ENCODE measurements around the gene MMS22L.

The MMS22L gene

GRCh38 chr6:97282726-97283617 lies at the start of gene MMS22L:
Gene MMS22L (minus strand): TSS chr6:97283216. CDS start chr6:97282477, 739 bp downstream.
- H3K4me3 ChIP-seq (ENCODE audit: low read length) = peak within 1 kb of the TSS; percentile 75
- H3K9ac ChIP-seq (ENCODE audit: low read length) = peak within 1 kb of the TSS; percentile 83
- no peaks in the 10 kb centered on the region for H3K27me3 ChIP-seq (ENCODE audit: control insufficient read depth, insufficient read depth, low read length)
- H3K9me3 ChIP-seq (ENCODE audit: control insufficient read depth, low read length) = no peaks in the 10 kb centered on the region
- H3K36me3 ChIP-seq (ENCODE audit: control insufficient read depth, insufficient read depth, low read length) = no peaks in the 10 kb centered on the region
- H3K4me1 ChIP-seq (ENCODE audit: control insufficient read depth, insufficient read depth, low read length) = no peaks in the 10 kb centered on the region

GRCh38 chr6:97322811-97323210 lies 39.8 kb upstream of the MMS22L start:
- Histone ChIP-seq H3K27me3 (ENCODE audit: control insufficient read depth, insufficient read depth, low read length) (no peaks in the 10 kb centered on the region), H3K4me1 (ENCODE audit: control insufficient read depth, insufficient read depth, low read length) (no peaks in the 10 kb centered on the region), H3K9ac (ENCODE audit: low read length) (no peak overlapping the region), H3K4me3 (ENCODE audit: low read length) (no peak overlapping the region), H3K9me3 (ENCODE audit: control insufficient read depth, low read length) (no peaks in the 10 kb centered on the region), H3K36me3 (ENCODE audit: control insufficient read depth, insufficient read depth, low read length) (no peaks in the 10 kb centered on the region)

- no peaks in the 10 kb centered on the region for H3K4me1 ChIP-seq (ENCODE audit: control insufficient read depth, insufficient read depth, low read length)
- H3K27me3 ChIP-seq (ENCODE audit: control insufficient read depth, insufficient read depth, low read length) = no peaks in the 10 kb centered on the region
- no peaks in the 10 kb centered on the region for H3K36me3 ChIP-seq (ENCODE audit: control insufficient read depth, insufficient read depth, low read length)
- no peaks in the 10 kb centered on the region for H3K9me3 ChIP-seq (ENCODE audit: control insufficient read depth, low read length)
- no peak overlapping the region for H3K9ac ChIP-seq (ENCODE audit: low read length)
- no peak overlapping the region for H3K4me3 ChIP-seq (ENCODE audit: low read length)
These were observed 39.2 kb upstream of the MMS22L start for GRCh38 chr6:97322226-97322625.

GRCh38 chr6:97316978-97317377 lies 34.0 kb upstream of the MMS22L start:
- H3K4me3 ChIP-seq (ENCODE audit: low read length) = no peak overlapping the region
- no peaks in the 10 kb centered on the region for H3K27me3 ChIP-seq (ENCODE audit: control insufficient read depth, insufficient read depth, low read length)
- no peaks in the 10 kb centered on the region for H3K36me3 ChIP-seq (ENCODE audit: control insufficient read depth, insufficient read depth, low read length)
- no peaks in the 10 kb centered on the region for H3K4me1 ChIP-seq (ENCODE audit: control insufficient read depth, insufficient read depth, low read length)
- H3K9ac ChIP-seq (ENCODE audit: low read length) = no peak overlapping the region
- no peaks in the 10 kb centered on the region for H3K9me3 ChIP-seq (ENCODE audit: control insufficient read depth, low read length)

- H3K27me3 ChIP-seq (ENCODE audit: control insufficient read depth, insufficient read depth, low read length) = no peaks in the 10 kb centered on the region
- no peaks in the 10 kb centered on the region for H3K36me3 ChIP-seq (ENCODE audit: control insufficient read depth, insufficient read depth, low read length)
- H3K4me1 ChIP-seq (ENCODE audit: control insufficient read depth, insufficient read depth, low read length) = no peaks in the 10 kb centered on the region
- H3K9me3 ChIP-seq (ENCODE audit: control insufficient read depth, low read length) = no peaks in the 10 kb centered on the region
- H3K9ac ChIP-seq (ENCODE audit: low read length) = no peak overlapping the region
- H3K4me3 ChIP-seq (ENCODE audit: low read length) = no peak overlapping the region
These were observed 29.2 kb upstream of the MMS22L start for GRCh38 chr6:97312241-97312640.

- H3K9ac ChIP-seq (ENCODE audit: low read length) = no peak overlapping the region
- H3K27me3 ChIP-seq (ENCODE audit: control insufficient read depth, insufficient read depth, low read length) = peaks cover 5% of the 10 kb centered on the region
- no peak overlapping the region for H3K4me3 ChIP-seq (ENCODE audit: low read length)
These were observed 23.7 kb upstream of the MMS22L start for GRCh38 chr6:97306544-97307320.

GRCh38 chr6:97305414-97306066 lies 22.5 kb upstream of the MMS22L start:
- H3K27me3 ChIP-seq (ENCODE audit: control insufficient read depth, insufficient read depth, low read length) = peaks cover 5% of the 10 kb centered on the region
- no peaks in the 10 kb centered on the region for H3K9me3 ChIP-seq (ENCODE audit: control insufficient read depth, low read length)
- no peaks in the 10 kb centered on the region for H3K36me3 ChIP-seq (ENCODE audit: control insufficient read depth, insufficient read depth, low read length)
- H3K4me3 ChIP-seq (ENCODE audit: low read length) = no peak overlapping the region
- no peak overlapping the region for H3K9ac ChIP-seq (ENCODE audit: low read length)
- no peaks in the 10 kb centered on the region for H3K4me1 ChIP-seq (ENCODE audit: control insufficient read depth, insufficient read depth, low read length)

More at GRCh38 chr6:97306544-97307320, 23.7 kb upstream of the MMS22L start:
- H3K9me3 ChIP-seq (ENCODE audit: control insufficient read depth, low read length) = no peaks in the 10 kb centered on the region
- no peaks in the 10 kb centered on the region for H3K4me1 ChIP-seq (ENCODE audit: control insufficient read depth, insufficient read depth, low read length)
- H3K36me3 ChIP-seq (ENCODE audit: control insufficient read depth, insufficient read depth, low read length) = no peaks in the 10 kb centered on the region

GRCh38 chr6:97304701-97305100 lies 21.7 kb upstream of the MMS22L start:
- Histone ChIP-seq H3K4me3 (ENCODE audit: low read length) (no peak overlapping the region), H3K9me3 (ENCODE audit: control insufficient read depth, low read length) (no peaks in the 10 kb centered on the region), H3K9ac (ENCODE audit: low read length) (no peak overlapping the region), H3K27me3 (ENCODE audit: control insufficient read depth, insufficient read depth, low read length) (peaks cover 5% of the 10 kb centered on the region), H3K4me1 (ENCODE audit: control insufficient read depth, insufficient read depth, low read length) (no peaks in the 10 kb centered on the region), H3K36me3 (ENCODE audit: control insufficient read depth, insufficient read depth, low read length) (no peaks in the 10 kb centered on the region)

GRCh38 chr6:97294451-97294850 lies 11.4 kb upstream of the MMS22L start:
- no peaks in the 10 kb centered on the region for H3K36me3 ChIP-seq (ENCODE audit: control insufficient read depth, insufficient read depth, low read length)
- no peaks in the 10 kb centered on the region for H3K4me1 ChIP-seq (ENCODE audit: control insufficient read depth, insufficient read depth, low read length)
- no peak overlapping the region for H3K4me3 ChIP-seq (ENCODE audit: low read length)
- no peaks in the 10 kb centered on the region for H3K9me3 ChIP-seq (ENCODE audit: control insufficient read depth, low read length)
- H3K27me3 ChIP-seq (ENCODE audit: control insufficient read depth, insufficient read depth, low read length) = peaks cover 11% of the 10 kb centered on the region
- no peak overlapping the region for H3K9ac ChIP-seq (ENCODE audit: low read length)

- peaks cover 11% of the 10 kb centered on the region for H3K27me3 ChIP-seq (ENCODE audit: control insufficient read depth, insufficient read depth, low read length)
- no peak overlapping the region for H3K4me3 ChIP-seq (ENCODE audit: low read length)
These were observed 10.2 kb upstream of the MMS22L start for GRCh38 chr6:97293198-97293696.

GRCh38 chr6:97292671-97293070 lies 9.7 kb upstream of the MMS22L start:
- no peaks in the 10 kb centered on the region for H3K36me3 ChIP-seq (ENCODE audit: control insufficient read depth, insufficient read depth, low read length)
- no peaks in the 10 kb centered on the region for H3K4me1 ChIP-seq (ENCODE audit: control insufficient read depth, insufficient read depth, low read length)
- H3K9ac ChIP-seq (ENCODE audit: low read length) = no peak overlapping the region
- no peaks in the 10 kb centered on the region for H3K9me3 ChIP-seq (ENCODE audit: control insufficient read depth, low read length)
- no peak overlapping the region for H3K4me3 ChIP-seq (ENCODE audit: low read length)
- H3K27me3 ChIP-seq (ENCODE audit: control insufficient read depth, insufficient read depth, low read length) = peaks cover 11% of the 10 kb centered on the region

More at GRCh38 chr6:97293198-97293696, 10.2 kb upstream of the MMS22L start:
- no peaks in the 10 kb centered on the region for H3K36me3 ChIP-seq (ENCODE audit: control insufficient read depth, insufficient read depth, low read length)
- H3K9ac ChIP-seq (ENCODE audit: low read length) = no peak overlapping the region
- H3K9me3 ChIP-seq (ENCODE audit: control insufficient read depth, low read length) = no peaks in the 10 kb centered on the region
- no peaks in the 10 kb centered on the region for H3K4me1 ChIP-seq (ENCODE audit: control insufficient read depth, insufficient read depth, low read length)
